Limb (tissue), 2 donors: ENCODE data around the gene PRM2.

ENCODE experiments used
- DNase-seq, 2 donors: peaks; one replicate each; pipeline ENCODE4 v3.0.0-alpha.2; 2016; ENCODE audit errors: extremely low spot score in 2 of 2

Gene PRM2

GRCh38 chr16:11276143-11276895 is at the start of gene PRM2:
PRM2 (minus strand) TSS chr16:11276480; CDS start chr16:11276370, 110 bp downstream.
- no peak for DNase-seq

GRCh38 chr16:11325404-11326083 is 49.3 kb upstream of the PRM2 start:
- no peak for DNase-seq

- DNase-seq: no peak
Measured at GRCh38 chr16:11323551-11324336, 47.5 kb upstream of the PRM2 start.

- no peak for DNase-seq
Measured at GRCh38 chr16:11322823-11323222, 46.5 kb upstream of the PRM2 start.

GRCh38 chr16:11321662-11322061 is 45.4 kb upstream of the PRM2 start:
- DNase-seq: no peak

- no peak for DNase-seq
Measured at GRCh38 chr16:11320170-11320569, 43.9 kb upstream of the PRM2 start.

- DNase-seq: no peak
Measured at GRCh38 chr16:11319529-11320146, 43.4 kb upstream of the PRM2 start.

GRCh38 chr16:11318817-11319216 is 42.5 kb upstream of the PRM2 start:
- DNase-seq: no peak

GRCh38 chr16:11316331-11317015 is 40.2 kb upstream of the PRM2 start:
- DNase-seq: no peak

GRCh38 chr16:11315510-11315909 is 39.2 kb upstream of the PRM2 start:
- peak; percentile 48 to 70 for DNase-seq

GRCh38 chr16:11314309-11314894 is 38.1 kb upstream of the PRM2 start:
- DNase-seq: no peak

GRCh38 chr16:11313493-11314308 is 37.4 kb upstream of the PRM2 start:
- DNase-seq: no peak

- no peak for DNase-seq
Measured at GRCh38 chr16:11312718-11313492, 36.6 kb upstream of the PRM2 start.

- no peak for DNase-seq
Measured at GRCh38 chr16:11310997-11311561, 34.8 kb upstream of the PRM2 start.

- no peak for DNase-seq
Measured at GRCh38 chr16:11310634-11310977, 34.3 kb upstream of the PRM2 start.

GRCh38 chr16:11309895-11310633 is 33.8 kb upstream of the PRM2 start:
- no peak for DNase-seq

- DNase-seq: no peak
Measured at GRCh38 chr16:11308493-11309283, 32.4 kb upstream of the PRM2 start.
